PC-9 (cell line): Measurements from ENCODE around the gene SNX9. TPM values are rescaled to one million over a fixed set of nuclear protein-coding genes. Genes with fewer than 3 reads are reported as not detected.
"Not testable (repeated sequence)": the region's sequence is repeated elsewhere in the genome, so short reads cannot be mapped to it uniquely, and the experiment has no call there.

Experiments used
- BruUV-seq: library from RNA; stranded (reverse); fragments of 400-500 nt; replicated peaks from 2 replicates; lab custom pipeline; 2021; lab: Mats Ljungman, UMichigan
- CTCF ChIA-PET: fragments of 300-600 bp; sonication (Branson Sonifier 250); formaldehyde crosslinking; loops from one replicate; lab custom pipeline; 2022; ENCODE audit warnings: antibody characterized with exemption; lab: Charles Lee
- POLR2A ChIA-PET: fragments of 300-600 bp; sonication (Branson Sonifier 250); formaldehyde crosslinking; loops from one replicate; lab custom pipeline; 2022; ENCODE audit warnings: antibody characterized with exemption; ENCODE audit not compliant: unreplicated experiment; lab: Charles Lee
- DNase-seq, 2 experiments: peaks; one replicate each; pipeline versions ENCODE4 v3.0.0 to v3.0.0-alpha.2; 2015 to 2022; ENCODE audit warnings: mixed read lengths in 1 of 2
- H2AFZ ChIP-seq: fragments of 200-600 bp; sonication (generic); 2 replicates; pipeline ENCODE4 v1.8.1; 2017; ENCODE audit warnings: antibody characterized with exemption
- H3F3A ChIP-seq: fragments of 200-600 bp; sonication (generic); 2 replicates; pipeline ENCODE4 v1.8.1; 2017; ENCODE audit warnings: antibody characterized with exemption, mild to moderate bottlenecking, low read depth; ENCODE audit not compliant: insufficient read depth
- H3K27ac ChIP-seq: fragments of 200-600 bp; sonication (generic); 2 replicates; pipeline ENCODE4 v1.6.1; 2016; ENCODE audit warnings: mixed run types
- H3K27me3 ChIP-seq: fragments of 200-600 bp; sonication (generic); 2 replicates; pipeline ENCODE4 v1.6.1; 2016; ENCODE audit warnings: low read depth, mixed run types; ENCODE audit not compliant: insufficient read depth
- H3K36me3 ChIP-seq: fragments of 200-600 bp; sonication (generic); 2 replicates; pipeline ENCODE4 v1.6.1; 2016; ENCODE audit warnings: low read depth, mixed run types
- H3K4me1 ChIP-seq: fragments of 200-600 bp; sonication (generic); replicated peaks from 2 replicates; pipeline ENCODE4 v1.6.1; 2016; ENCODE audit warnings: mixed run types; ENCODE audit not compliant: insufficient read depth
- H3K4me2 ChIP-seq: fragments of 200-600 bp; sonication (generic); 2 replicates; pipeline ENCODE4 v1.6.1; 2017; ENCODE audit warnings: mixed run types
- H3K4me3 ChIP-seq: fragments of 200-600 bp; sonication (generic); 2 replicates; pipeline ENCODE4 v1.6.1; 2016; ENCODE audit warnings: mixed run types
- H3K79me2 ChIP-seq: fragments of 200-600 bp; sonication (generic); 2 replicates; pipeline ENCODE4 v1.6.1; 2017; ENCODE audit warnings: low read depth, mixed run types
- H3K9me2 ChIP-seq: fragments of 200-600 bp; sonication (generic); 2 replicates; pipeline ENCODE4 v1.8.1; 2017; ENCODE audit warnings: mild to moderate bottlenecking; ENCODE audit not compliant: insufficient read depth
- H3K9me3 ChIP-seq: fragments of 200-600 bp; sonication (generic); 2 replicates; pipeline ENCODE4 v1.8.1; 2016; ENCODE audit warnings: low read depth; ENCODE audit not compliant: insufficient read depth
- H4K20me1 ChIP-seq: fragments of 200-600 bp; sonication (generic); 2 replicates; pipeline ENCODE4 v1.8.1; 2017; ENCODE audit not compliant: insufficient read depth
- EZH2 ChIP-seq: fragments of 200-600 bp; sonication (generic); IDR thresholded peaks from 2 replicates; pipeline ENCODE4 v1.8.0; 2017; ENCODE audit warnings: antibody characterized with exemption, low read depth
- intact Hi-C: fragments of 100-400 bp; cut with micrococcal nuclease; formaldehyde crosslinking; loops from one replicate; pipeline ENCODE4 v1.10.0; 2022; ENCODE audit not compliant: unreplicated experiment
- total RNA-seq: library from RNA; stranded (reverse); gene quantifications from 2 replicates; pipeline ENCODE4 v1.2.3, GENCODE V29; 2021
- TF ChIP-seq, protein P1 (sequence below): fragments of 200-600 bp; sonication (generic); conservative IDR thresholded peaks from 2 replicates; pipeline ENCODE4 v1.6.1; 2017; ENCODE audit warnings: mixed run types, antibody characterized with exemption, mild to moderate bottlenecking, moderate library complexity

SNX9 gene
- total RNA-seq, 1 experiment from 2014 or later: 25.0 TPM

DNA sequence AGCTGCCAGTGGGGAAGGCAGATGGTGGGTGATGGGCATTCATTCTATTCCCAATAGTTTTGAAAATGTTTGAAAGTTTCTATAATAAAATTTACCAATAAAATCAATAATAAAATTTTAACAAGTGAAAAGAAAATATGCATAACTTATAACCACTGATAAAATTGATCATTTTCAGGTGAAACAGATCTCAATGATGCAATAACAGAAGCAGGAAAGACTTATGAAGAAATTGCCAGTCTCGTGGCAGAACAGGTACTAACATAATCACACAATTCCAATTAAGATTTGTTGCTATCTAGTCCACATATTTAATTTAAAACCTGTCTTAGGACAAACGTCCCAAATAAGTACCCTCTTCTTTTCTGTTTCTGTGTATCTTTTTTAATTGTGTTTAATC is 112.7 kb downstream of the SNX9 start:
- Histone ChIP-seq H3K4me1 (no peaks in the 10 kb centered on the region), H3K4me2 (no peak overlapping the region), H3F3A (no peaks in the 10 kb centered on the region), H4K20me1 (no peaks in the 10 kb centered on the region), H3K4me3 (no peak overlapping the region), H3K9me3 (no peaks in the 10 kb centered on the region), H3K27ac (no peak overlapping the region), H3K9me2 (no peaks in the 10 kb centered on the region), H2AFZ (no peak overlapping the region), H3K36me3 (peaks cover 8% of the 10 kb centered on the region; the same call in 1 of the 2 replicates), H3K27me3 (no peaks in the 10 kb centered on the region), H3K79me2 (no peaks in the 10 kb centered on the region)
- ChIA-PET CTCF (no interaction called here), POLR2A (no interaction called here)
- DNase-seq: no peak
- intact Hi-C loops: no loop called here
- TF ChIP-seq, protein P1, sequence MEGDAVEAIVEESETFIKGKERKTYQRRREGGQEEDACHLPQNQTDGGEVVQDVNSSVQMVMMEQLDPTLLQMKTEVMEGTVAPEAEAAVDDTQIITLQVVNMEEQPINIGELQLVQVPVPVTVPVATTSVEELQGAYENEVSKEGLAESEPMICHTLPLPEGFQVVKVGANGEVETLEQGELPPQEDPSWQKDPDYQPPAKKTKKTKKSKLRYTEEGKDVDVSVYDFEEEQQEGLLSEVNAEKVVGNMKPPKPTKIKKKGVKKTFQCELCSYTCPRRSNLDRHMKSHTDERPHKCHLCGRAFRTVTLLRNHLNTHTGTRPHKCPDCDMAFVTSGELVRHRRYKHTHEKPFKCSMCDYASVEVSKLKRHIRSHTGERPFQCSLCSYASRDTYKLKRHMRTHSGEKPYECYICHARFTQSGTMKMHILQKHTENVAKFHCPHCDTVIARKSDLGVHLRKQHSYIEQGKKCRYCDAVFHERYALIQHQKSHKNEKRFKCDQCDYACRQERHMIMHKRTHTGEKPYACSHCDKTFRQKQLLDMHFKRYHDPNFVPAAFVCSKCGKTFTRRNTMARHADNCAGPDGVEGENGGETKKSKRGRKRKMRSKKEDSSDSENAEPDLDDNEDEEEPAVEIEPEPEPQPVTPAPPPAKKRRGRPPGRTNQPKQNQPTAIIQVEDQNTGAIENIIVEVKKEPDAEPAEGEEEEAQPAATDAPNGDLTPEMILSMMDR: no peak
- TF ChIP-seq EZH2: no peak
- BruUV-seq: no TSS peak

DNA sequence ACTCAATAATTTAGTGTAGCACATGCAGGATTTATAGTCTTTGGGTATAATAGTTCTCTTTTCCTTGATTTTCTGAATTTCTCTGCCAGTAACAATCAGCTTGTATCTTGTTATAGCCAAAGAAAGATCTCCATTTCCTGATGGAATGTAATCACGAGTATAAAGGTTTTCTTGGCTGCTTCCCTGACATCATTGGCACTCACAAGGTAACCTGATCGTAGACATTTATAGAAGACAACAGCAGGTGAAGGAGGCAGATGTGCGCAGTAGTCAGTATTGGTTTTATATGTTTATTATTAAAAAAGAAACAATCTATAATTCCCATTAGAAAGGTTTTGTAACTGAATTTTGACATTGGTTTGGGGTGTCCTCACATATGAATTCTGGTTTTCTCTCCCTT is 114.3 kb downstream of the SNX9 start:
- CTCF ChIA-PET: interaction anchor here (0.6 kb wide), 1 partner anchor 10 kb away, joined by 3 read pairs; no protein-coding TSS in a partner anchor
- TF ChIP-seq EZH2: no peak
- TF ChIP-seq, protein P1: no peak
- Histone ChIP-seq H3F3A (no peaks in the 10 kb centered on the region), H4K20me1 (no peaks in the 10 kb centered on the region), H3K36me3 (peaks cover 6% of the 10 kb centered on the region; the same call in 1 of the 2 replicates), H2AFZ (no peak overlapping the region), H3K9me3 (no peaks in the 10 kb centered on the region), H3K27me3 (no peaks in the 10 kb centered on the region), H3K4me1 (no peaks in the 10 kb centered on the region), H3K4me2 (no peak overlapping the region), H3K4me3 (no peak overlapping the region), H3K79me2 (no peaks in the 10 kb centered on the region), H3K9me2 (no peaks in the 10 kb centered on the region), H3K27ac (no peak overlapping the region)
- no peak for DNase-seq
- intact Hi-C loops: no loop called here
- BruUV-seq: no TSS peak
- POLR2A ChIA-PET: no interaction called here

DNA sequence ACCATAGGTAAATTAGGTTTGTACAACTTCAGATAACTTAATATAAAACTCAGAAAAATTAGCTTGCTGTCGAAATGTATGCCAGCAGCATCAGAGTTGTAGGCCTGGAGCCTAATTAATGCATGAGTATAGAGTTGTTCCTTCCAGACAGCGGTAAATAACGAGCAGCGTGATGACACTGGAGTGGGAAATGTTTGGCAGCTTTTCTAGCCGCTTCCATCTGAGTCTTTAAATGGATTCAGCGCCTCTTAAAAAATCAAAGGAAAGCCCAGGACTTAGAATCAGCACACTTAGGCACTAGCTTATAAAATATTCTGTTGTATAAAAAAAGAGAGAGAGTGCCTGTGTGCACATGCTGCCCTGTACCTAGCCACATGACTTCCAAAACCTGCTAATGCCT is 114.9 kb downstream of the SNX9 start:
- CTCF ChIA-PET: interaction anchor here (0.6 kb wide), 1 partner anchor 9 kb away, joined by 3 read pairs; no protein-coding TSS in a partner anchor
- POLR2A ChIA-PET: no interaction called here
- Histone ChIP-seq H3K4me1 (no peaks in the 10 kb centered on the region), H2AFZ (no peak overlapping the region), H3K27me3 (no peaks in the 10 kb centered on the region), H3K79me2 (no peaks in the 10 kb centered on the region), H4K20me1 (no peaks in the 10 kb centered on the region), H3K36me3 (peaks cover 6% of the 10 kb centered on the region; the same call in 1 of the 2 replicates), H3K4me3 (no peak overlapping the region), H3K9me3 (no peaks in the 10 kb centered on the region), H3K4me2 (no peak overlapping the region), H3K27ac (no peak overlapping the region), H3F3A (no peaks in the 10 kb centered on the region), H3K9me2 (no peaks in the 10 kb centered on the region)
- intact Hi-C loops: no loop called here
- DNase-seq: no peak
- TF ChIP-seq, protein P1: no peak
- TF ChIP-seq EZH2: no peak
- BruUV-seq: no TSS peak

DNA sequence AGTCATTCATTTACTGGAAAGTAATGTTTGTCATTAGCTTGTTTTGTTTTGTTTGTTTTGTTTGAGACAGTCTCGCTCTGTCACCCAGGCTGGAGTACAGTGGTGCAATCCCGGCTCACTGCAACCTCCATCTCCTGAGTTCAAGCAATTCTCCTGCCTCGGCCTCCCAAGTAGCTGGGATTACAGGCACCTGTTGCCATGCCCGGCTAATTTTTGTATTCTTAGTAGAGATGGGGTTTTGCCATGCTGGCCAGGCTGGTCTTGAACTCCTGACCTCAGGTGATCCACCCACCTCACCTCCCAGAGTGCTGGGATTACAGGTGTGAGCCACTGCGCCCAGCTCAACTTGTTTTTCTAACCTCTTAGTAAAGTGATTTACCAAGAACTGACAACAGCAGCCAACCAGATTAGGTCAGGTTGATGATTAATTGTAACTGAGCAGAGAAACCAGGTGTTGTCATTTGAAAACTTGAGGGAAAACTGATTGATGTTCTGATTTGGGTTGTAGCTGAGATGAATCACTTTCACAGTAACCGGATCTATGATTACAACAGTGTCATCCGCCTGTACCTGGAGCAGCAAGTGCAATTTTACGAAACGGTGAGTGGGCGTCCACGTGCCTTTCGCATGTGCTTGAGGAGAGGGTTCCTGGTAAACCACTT is 117.5 kb downstream of the SNX9 start:
- intact Hi-C loops, H3K9me3 ChIP-seq, H3K4me1 ChIP-seq, H2AFZ ChIP-seq, H3F3A ChIP-seq, POLR2A ChIA-PET, H4K20me1 ChIP-seq, H3K9me2 ChIP-seq, BruUV-seq, CTCF ChIA-PET, H3K27me3 ChIP-seq, H3K79me2 ChIP-seq, H3K27ac ChIP-seq, H3K36me3 ChIP-seq, H3K4me3 ChIP-seq, H3K4me2 ChIP-seq: not testable (repeated sequence)
- peak in 1 of 2 experiments; percentile 38 for DNase-seq
